Measurements from ENCODE around the gene HPS4.

- TF ChIP-seq POLR2A (IDR thresholded peaks at IDR 0.05; ENCODE audit: low read depth, low read length) = no peak
- TF ChIP-seq POLR2AphosphoS5 (IDR thresholded peaks at IDR 0.05; ENCODE audit: low read depth, low read length) = no peak
- no peak for TF ChIP-seq TAF1 (IDR thresholded peaks at IDR 0.05; ENCODE audit: low read depth, low read length)
- TF ChIP-seq PAX5 (IDR thresholded peaks at IDR 0.05; ENCODE audit: insufficient read depth, low read length, severe bottlenecking) = no peak
Observed at GRCh38 chr22:26477341-26477731, 6.2 kb downstream of the HPS4 start.
